ENCODE results near the gene SPTBN4. TPM values are rescaled to one million over a fixed set of nuclear protein-coding genes. Genes with fewer than 3 reads are reported as not detected.

SPTBN4 gene
- polyA plus RNA-seq, 1 donor from 2014 or later, result 12.7 TPM

DNA sequence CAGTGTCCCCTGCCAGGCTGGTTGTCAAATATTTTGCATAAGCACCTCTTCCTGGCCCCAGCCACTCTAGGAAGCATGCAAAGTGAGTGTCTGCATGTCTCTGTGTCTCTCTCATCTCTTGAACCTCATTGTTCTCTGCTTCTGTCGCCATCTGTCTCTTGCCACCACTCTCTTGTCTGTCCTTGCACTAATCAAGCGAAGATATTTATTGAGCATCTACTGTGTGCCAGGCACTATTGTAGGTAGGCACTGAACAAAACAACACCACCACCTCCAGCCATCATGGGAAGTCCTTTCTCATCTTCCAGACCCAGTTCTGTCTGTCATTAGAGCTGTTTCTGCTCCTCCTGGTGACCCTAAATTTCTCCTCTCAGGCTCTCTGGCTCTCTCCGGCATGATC is 57.9 kb downstream of the SPTBN4 start:
- Histone ChIP-seq H3K79me2 (replicated peaks; ENCODE audit: insufficient read depth, low read length) (no peaks in the 10 kb centered on the region), H3K36me3 (ENCODE audit: insufficient read depth, low read length) (no peaks in the 10 kb centered on the region), H3F3A (ENCODE audit: insufficient read depth, low read length, poor library complexity, severe bottlenecking) (no peaks in the 10 kb centered on the region), H3K4me3 (ENCODE audit: low read length) (no peak overlapping the region), H3K9ac (ENCODE audit: low read length) (no peak overlapping the region), H3K9me2 (ENCODE audit: insufficient read depth, low read length) (no peaks in the 10 kb centered on the region), H3K4me2 (ENCODE audit: low read length) (no peak overlapping the region), H3K27ac (ENCODE audit: low read length) (no peak overlapping the region), H4K20me1 (ENCODE audit: insufficient read depth) (no peaks in the 10 kb centered on the region), H3K27me3 (ENCODE audit: insufficient read depth, low read depth, low read length) (peaks cover 14% of the 10 kb centered on the region), H3K9me3 (ENCODE audit: low read length) (no peaks in the 10 kb centered on the region), H2AFZ (ENCODE audit: low read depth, low read length) (no peak overlapping the region)
- no peak for TF ChIP-seq MXI1 (conservative IDR thresholded peaks at IDR 0.05; ENCODE audit: poor library complexity, severe bottlenecking)
- TF ChIP-seq, protein P1, sequence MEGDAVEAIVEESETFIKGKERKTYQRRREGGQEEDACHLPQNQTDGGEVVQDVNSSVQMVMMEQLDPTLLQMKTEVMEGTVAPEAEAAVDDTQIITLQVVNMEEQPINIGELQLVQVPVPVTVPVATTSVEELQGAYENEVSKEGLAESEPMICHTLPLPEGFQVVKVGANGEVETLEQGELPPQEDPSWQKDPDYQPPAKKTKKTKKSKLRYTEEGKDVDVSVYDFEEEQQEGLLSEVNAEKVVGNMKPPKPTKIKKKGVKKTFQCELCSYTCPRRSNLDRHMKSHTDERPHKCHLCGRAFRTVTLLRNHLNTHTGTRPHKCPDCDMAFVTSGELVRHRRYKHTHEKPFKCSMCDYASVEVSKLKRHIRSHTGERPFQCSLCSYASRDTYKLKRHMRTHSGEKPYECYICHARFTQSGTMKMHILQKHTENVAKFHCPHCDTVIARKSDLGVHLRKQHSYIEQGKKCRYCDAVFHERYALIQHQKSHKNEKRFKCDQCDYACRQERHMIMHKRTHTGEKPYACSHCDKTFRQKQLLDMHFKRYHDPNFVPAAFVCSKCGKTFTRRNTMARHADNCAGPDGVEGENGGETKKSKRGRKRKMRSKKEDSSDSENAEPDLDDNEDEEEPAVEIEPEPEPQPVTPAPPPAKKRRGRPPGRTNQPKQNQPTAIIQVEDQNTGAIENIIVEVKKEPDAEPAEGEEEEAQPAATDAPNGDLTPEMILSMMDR (IDR thresholded peaks at IDR 0.05; ENCODE audit: poor library complexity, severe bottlenecking), result no peak
- no peak for TF ChIP-seq RAD21 (conservative IDR thresholded peaks at IDR 0.05)
- TF ChIP-seq EZH2 (IDR thresholded peaks at IDR 0.05; ENCODE audit: borderline replicate concordance, insufficient read depth, low read length, poor library complexity, severe bottlenecking), result no peak
- no peak for TF ChIP-seq TAF1 (IDR thresholded peaks at IDR 0.05; ENCODE audit: low read depth)
- TF ChIP-seq SMC3 (conservative IDR thresholded peaks at IDR 0.05; ENCODE audit: poor library complexity), result no peak
- TF ChIP-seq REST (IDR thresholded peaks at IDR 0.05; ENCODE audit: borderline replicate concordance), result no peak
- TF ChIP-seq EP300 (conservative IDR thresholded peaks at IDR 0.05; ENCODE audit: poor library complexity, severe bottlenecking), result no peak
- TF ChIP-seq POLR2AphosphoS5 (IDR thresholded peaks at IDR 0.05), result no peak

GRCh38 chr19:40525234-40526051 is 58.6 kb downstream of the SPTBN4 start:
- H3K9ac ChIP-seq (ENCODE audit: low read length), result no peak overlapping the region
- no peaks in the 10 kb centered on the region for H3K36me3 ChIP-seq (ENCODE audit: insufficient read depth, low read length)
- no peaks in the 10 kb centered on the region for H3K9me3 ChIP-seq (ENCODE audit: low read length)
- H3F3A ChIP-seq (ENCODE audit: insufficient read depth, low read length, poor library complexity, severe bottlenecking), result no peaks in the 10 kb centered on the region
- H3K27me3 ChIP-seq (ENCODE audit: insufficient read depth, low read depth, low read length), result peaks cover 11% of the 10 kb centered on the region
- H3K27ac ChIP-seq (ENCODE audit: low read length), result no peak overlapping the region
- no peak overlapping the region for H2AFZ ChIP-seq (ENCODE audit: low read depth, low read length)
- no peak overlapping the region for H3K4me2 ChIP-seq (ENCODE audit: low read length)
- no peaks in the 10 kb centered on the region for H3K79me2 ChIP-seq (replicated peaks; ENCODE audit: insufficient read depth, low read length)
- TF ChIP-seq RAD21 (conservative IDR thresholded peaks at IDR 0.05), result no peak
- TF ChIP-seq MXI1 (conservative IDR thresholded peaks at IDR 0.05; ENCODE audit: poor library complexity, severe bottlenecking), result no peak
- no peak for TF ChIP-seq EZH2 (IDR thresholded peaks at IDR 0.05; ENCODE audit: borderline replicate concordance, insufficient read depth, low read length, poor library complexity, severe bottlenecking)
- no peak for TF ChIP-seq EP300 (conservative IDR thresholded peaks at IDR 0.05; ENCODE audit: poor library complexity, severe bottlenecking)
- no peak for TF ChIP-seq POLR2AphosphoS5 (IDR thresholded peaks at IDR 0.05)
- TF ChIP-seq REST (IDR thresholded peaks at IDR 0.05; ENCODE audit: borderline replicate concordance), result no peak
- TF ChIP-seq, protein P1 (IDR thresholded peaks at IDR 0.05; ENCODE audit: poor library complexity, severe bottlenecking), result no peak
- TF ChIP-seq TAF1 (IDR thresholded peaks at IDR 0.05; ENCODE audit: low read depth), result no peak
- TF ChIP-seq SMC3 (conservative IDR thresholded peaks at IDR 0.05; ENCODE audit: poor library complexity), result no peak
- no peaks in the 10 kb centered on the region for H3K9me2 ChIP-seq (ENCODE audit: insufficient read depth, low read length)
- no peaks in the 10 kb centered on the region for H4K20me1 ChIP-seq (ENCODE audit: insufficient read depth)
- no peak overlapping the region for H3K4me3 ChIP-seq (ENCODE audit: low read length)

All from neural cell (in vitro differentiated cells).